Measurements from ENCODE around the gene MMAA.
"Not testable (repeated sequence)": the region's sequence is repeated elsewhere in the genome, so short reads cannot be mapped to it uniquely, and the experiment has no call there.

Gene MMAA

DNA sequence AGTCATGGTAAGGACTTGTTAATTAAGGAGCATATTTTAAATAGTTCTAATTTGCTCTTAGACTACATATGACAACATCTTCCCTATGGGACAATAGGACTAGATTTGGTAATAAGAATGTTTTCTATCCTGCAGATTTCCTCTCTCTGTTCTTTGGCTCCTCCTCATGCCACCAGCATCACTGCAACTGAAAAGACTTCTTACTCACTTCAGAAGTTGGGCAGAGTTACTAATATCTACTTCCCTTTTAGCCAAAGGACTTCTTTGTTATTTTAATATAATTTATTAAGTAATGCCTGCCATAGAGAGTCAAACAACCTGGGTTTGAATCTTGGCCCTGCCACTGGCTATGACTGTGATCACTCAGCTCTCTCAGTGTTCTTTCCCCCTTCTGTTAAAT, 16.4 kb downstream of the MMAA start:
- no peak for DNase-seq

DNA sequence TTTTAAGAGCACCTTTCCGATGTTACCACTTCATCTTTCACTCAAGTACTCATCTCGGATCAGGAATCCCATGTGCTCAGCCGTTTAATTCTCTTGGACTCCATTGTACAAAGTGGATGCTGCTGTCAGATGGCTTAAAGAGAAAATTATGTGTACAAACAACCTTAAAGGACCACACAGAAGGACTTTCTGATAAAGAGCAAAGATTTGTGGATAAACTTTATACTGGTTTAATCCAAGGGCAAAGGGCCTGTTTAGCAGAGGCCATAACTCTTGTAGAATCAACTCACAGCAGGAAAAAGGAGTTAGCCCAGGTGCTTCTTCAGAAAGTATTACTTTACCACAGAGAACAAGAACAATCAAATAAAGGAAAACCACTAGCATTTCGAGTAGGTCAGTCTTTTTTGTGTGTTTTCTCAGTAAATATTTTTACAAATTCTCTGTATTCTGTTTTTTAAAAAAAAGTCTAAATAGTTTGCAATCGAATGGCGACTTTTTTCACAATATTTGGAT, 20.1 kb downstream of the MMAA start:
- DNase-seq, result no peak

DNA sequence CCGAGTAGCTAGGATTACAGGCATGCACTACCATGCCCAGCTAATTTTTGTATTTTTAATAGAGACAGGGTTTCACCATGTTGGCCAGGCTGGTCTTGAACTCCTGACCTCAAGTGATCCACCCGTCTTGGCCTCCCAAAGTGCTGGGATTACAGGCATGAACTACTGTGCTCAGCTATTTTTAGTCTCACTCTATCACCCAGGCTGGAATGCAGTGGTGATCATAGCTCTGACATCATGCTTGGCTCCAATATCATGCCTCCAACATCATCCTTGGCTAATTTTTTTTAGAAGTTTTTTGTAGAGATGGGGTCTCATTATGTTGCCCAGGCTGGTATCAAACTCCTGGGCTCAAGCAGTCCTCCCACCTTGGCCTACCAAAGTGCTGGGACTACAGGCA, 21.1 kb downstream of the MMAA start:
- not testable (repeated sequence) for DNase-seq

DNA sequence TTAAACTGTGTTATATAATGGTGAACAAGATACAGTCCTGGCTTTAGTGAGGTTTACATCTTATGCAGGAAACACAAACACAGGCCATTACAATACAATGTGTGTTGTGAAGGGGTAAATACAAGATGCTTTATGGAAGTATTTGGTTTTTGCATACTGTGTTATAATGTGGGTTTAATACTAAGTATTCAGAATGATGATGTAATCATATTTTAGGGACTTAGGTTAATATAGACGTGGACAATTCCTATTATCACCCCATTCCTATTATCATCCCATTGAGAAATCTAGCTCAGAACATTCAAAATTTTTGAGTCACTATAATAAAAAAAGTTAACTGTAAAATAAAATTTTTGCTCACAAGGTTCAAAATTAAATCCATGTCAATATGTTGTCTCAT, 24.1 kb downstream of the MMAA start:
- no peak for DNase-seq

DNA sequence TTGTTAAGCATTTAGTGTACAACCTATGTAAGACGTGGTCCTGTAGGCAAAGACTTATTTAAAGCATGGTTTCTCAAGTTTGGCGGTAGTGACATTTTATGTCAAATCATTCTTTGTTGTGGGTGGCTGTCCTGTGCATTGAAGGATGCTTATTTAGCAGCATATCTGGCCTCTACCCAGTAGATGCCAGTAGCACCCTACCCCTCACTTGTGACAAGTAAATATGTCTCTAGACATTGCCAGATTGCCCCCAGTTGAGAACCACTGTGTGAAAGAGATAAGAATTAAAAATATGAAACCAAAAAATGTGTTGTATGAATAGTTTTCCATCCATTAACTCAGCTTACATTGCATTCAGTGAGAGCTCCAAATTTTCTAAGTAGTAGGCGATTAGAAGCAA, 25.5 kb downstream of the MMAA start:
- DNase-seq, result peak; percentile 48

DNA sequence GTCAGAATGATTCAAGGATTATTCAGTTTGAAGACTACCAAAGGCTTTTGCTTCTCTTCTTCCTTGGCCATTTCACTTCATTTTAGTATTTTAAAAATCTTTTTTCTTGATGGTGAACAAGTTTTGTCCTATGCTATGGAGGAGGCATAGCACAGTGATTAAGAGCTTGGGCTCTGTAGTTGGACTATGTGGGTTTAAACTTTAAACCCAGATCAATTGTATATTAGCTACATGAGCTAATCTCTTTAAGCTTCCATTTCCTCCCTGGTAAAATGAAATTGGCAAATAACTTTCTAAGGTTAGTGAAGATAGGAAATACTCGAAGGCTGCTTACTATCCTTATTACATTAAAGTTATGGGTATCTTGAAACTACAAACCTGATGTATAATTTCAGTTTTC, 37.0 kb downstream of the MMAA start:
- DNase-seq, result no peak

DNA sequence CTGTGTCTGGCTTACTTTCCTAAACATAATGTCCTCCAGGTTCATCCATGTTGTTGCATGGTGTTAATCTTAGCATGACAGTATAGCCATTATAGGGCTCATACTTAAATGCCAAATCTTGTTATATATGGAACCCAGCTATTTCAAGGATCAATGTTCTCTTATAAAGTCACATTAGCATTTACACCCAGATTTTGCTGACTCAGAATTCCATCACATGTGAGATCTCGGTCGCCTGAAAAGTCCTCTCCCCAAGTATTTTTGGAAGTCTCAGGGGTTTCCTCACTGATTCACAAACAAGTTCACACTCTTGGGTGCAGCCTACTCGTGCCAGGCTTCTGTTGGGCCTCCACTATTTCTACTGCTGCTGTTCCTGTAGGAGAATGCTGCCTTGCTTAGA, 40.9 kb downstream of the MMAA start:
- DNase-seq, result no peak

DNA sequence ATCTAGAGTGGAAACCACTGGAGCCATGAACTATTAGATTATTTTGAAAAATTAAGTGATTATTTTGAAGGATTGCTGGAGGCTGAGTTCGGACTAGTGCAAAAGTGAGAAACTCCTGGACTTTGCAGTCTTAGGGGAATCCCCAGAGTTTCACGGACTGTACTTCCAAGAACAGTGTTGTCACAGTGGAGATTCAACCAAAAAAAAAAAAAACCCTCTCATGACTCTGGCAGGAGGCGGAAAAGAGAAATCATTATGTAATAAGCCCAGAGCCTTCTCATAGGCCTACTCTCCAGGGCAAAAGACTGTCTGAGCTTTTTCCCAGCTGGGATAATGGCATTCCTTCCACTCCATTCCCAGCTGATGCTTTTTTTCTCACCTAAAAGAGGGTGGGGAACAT, 44.0 kb downstream of the MMAA start:
- DNase-seq, result no peak

DNA sequence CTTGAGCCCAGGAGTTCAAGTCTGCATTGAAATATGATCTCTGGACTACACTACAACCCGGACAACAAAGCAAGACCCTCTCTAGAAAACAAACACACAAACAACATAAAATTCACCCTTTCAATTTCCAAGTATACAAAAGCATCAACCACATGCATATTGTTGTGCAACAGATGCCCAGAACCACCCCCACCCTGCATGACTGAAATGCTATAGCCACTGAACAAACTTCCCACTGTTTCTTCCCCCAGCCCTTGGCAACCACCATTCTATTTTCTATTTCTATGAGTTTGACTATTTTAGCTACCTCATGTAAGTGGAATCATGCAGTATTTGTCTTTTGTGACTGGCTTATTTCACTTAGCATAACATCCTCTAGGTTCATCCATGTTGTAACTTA, 46.6 kb downstream of the MMAA start:
- DNase-seq, result no peak

DNA sequence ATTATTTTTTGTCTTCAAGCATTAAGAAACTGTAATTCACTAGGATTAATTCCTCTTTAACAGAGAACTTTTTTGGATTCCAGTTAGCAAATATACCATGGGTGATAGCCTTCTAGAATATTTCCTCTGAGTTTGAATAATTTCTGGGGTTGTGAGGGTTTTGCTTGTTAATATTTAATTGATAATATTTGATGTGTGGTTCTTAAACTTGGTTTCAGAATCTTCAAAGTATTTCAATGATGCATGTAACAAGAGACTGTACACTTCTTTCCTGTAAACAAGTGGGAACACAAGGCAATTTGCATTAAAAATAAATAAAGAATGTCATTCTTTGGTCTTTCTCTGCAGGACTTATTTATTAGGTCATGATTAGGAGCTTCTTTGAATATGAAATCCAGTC, 51.2 kb downstream of the MMAA start:
- DNase-seq, result no peak

DNA sequence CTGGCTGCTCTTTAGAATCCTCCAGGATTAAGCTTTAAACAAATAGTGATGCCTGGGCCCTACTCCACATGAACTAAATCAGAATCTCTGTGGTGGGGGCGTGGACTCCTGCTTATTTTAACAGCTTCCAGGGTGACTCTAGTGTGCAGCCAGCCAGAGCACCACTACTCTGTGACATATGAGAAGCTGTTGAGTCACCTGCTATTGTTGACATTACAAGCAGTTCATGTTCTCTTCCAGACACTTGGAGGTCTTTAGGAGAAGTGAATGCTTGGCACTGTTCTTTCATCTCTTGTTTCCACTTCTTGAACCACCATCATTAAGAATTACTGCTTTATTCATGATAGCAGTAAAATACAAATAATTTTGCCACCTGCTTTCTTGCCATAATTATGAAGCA, 60.3 kb downstream of the MMAA start:
- no peak for DNase-seq

DNA sequence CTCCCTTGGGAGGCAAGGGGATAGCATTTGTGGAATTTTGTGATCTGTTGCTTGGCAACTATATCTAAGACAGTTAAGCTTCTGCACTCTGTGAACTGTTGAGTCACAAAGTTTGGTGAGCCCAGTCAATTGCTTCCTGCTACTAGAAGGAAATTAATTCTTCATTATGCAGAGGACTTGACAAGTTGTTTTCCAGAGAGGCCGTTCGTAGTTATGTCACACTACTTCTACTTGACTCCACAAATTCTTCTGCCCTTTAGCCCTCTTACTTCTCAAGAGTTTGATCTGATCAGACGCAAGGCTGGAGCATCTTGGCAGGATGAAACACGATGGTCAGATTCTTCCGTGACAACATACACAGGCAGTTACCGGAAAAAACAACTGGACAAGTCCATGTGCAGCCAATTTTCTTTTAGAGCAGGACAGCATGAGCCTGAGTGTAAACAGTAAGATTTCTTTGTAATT, 60.8 kb downstream of the MMAA start, which contains the start of gene C4orf51:
TSS of gene C4orf51 (plus strand) at position 156 of the 465 bp plus-strand sequence. CDS start at position 214, 58 bp downstream.
- no peak for DNase-seq

DNA sequence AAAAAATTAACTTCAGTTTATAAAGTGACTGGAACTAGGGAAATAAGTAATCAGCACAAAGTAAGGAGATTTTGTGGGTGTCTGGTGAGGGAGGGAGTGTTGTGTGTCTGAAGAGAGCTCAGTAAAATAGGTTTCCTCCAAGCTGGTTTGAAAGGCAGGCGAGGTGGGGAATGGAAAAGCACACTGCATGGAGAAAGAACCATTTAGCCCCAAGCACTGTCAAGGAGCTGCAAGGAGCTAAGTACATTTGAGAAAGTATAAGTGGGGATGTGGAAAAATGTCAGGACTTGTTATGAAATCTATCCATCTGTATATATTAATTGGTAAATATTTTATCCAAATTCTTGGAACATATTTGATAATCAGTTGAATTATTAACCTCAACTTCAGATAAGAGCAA, 61.7 kb downstream of the MMAA start:
- DNase-seq, result no peak

DNA sequence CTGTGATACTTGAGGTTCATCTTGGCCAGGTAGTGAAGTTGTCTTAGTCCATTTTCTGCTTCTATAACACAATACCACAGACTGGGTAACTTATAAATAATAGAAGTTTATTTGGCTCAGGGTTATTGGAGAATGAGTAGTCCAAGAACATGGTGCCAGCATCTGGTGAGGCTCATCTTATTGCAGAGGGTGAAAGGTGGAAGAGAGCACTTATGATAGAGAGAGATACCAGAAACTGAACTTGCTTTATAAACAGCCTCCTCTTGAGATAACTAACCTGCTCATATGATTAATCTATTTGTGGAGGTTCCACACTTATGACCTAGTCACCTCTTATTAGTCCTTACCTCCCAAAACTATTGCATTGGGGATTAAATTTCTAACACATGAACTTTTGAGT, 62.3 kb downstream of the MMAA start:
- DNase-seq, result no peak

DNA sequence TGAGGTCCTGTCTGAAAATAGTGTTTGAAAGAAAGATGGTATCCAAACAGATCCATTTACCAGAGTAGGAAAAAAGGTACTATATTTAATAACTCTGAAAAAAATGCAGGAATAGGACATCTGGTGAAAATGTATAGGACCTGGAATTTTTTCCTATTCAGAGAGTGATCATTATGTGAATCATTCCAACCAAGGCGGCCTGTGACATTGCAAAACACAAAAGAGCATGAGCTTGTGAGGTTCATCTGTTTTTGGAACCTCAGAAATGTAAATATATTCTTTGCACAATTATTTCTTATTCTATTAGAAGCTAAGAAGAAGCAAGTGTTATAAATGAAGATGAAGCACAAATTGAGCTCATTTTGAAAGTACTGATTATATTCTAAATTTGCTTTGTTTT, 62.8 kb downstream of the MMAA start:
- DNase-seq, result no peak

DNA sequence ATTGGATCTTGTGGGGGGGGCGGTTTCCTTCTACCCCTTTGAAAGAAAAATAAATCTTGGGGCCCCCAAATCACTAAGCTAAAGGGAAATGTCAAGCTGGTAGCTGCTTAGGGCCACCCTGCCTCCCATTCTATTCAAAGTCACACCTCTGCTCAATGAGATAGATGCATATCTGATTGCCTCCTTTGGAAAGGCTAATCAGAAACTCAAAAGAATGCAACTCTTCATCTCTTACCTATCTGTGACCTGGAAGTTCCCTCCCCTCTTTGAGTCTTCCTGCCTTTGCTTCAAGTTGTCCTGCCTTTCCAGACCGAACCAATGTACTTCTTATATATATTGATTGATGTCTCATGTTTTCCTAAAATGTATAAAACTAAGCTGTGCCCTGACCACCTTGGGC, 67.8 kb downstream of the MMAA start:
- no peak for DNase-seq

DNA sequence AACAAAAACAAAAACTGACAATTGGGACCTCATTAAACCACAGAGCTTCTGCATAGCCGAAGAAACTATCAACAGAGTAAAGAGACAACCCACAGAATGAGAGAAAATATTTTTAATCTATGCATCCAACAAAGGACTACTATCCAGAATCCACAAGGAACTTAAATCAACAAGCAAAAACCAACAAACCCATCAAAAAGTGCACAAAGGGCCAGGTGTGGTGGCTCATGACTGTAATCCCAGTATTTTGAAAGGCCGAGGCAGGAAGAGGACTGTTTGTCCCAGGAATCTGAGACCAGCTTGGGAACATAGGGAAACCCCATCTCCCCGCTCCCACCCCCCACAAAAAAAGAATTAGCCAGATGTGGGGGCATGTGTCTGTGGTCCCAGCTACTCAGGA, 71.4 kb downstream of the MMAA start:
- DNase-seq, result no peak

DNA sequence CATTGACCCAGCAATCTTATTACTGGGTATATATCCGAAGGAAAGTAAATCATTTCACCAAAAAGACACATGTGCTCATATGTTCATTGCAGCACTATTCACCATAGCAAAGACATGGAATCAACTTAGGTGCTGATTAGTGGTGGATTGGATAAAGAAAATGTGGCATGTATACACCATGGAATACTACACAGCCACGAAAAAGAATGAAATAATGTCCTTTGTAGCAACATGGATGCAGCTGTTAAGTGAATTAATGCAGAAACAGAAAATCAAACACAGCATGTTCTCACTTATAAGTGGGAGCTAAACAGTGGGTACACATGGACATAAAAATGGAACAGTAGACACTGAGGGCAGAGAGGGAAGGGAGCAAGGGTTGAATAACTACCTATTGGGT, 72.2 kb downstream of the MMAA start:
- DNase-seq, result not testable (repeated sequence)

DNA sequence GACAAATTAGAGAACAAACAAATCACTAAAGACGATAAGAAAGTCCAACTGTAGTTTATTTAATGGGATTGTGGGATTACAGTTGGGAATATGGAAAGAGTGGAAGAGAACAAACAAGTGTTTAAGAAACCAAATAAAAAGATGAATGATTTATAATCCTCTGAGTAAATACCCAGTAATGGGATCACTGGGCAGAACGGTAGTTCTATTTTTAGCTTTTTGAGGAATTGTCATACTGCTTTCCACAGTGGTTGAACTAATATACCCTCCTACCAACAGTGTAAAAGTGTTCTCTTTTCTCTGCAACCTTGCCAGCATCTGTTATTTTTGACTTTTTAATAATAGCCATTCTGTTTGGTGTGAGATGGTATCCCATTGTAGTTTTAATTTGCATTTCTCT, 75.7 kb downstream of the MMAA start:
- no peak for DNase-seq

DNA sequence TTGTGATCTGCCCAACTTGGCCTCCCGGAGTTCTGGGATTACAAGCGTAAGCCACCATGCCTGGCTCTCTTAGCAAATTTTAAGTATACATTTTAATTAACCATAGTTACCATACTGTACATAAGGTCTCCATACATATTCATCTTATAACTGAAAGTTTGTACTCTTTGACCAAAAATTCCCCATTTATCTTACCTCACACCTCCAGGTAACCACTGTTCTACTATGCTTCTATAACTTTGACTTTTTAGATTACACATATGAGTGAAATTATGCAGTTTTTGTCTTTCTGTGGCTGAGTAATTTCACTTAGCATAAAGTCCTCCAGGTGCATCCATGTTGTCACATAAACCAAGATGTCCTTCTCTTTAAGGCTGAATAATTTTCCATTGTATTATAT, 78.1 kb downstream of the MMAA start:
- no peak for DNase-seq

DNA sequence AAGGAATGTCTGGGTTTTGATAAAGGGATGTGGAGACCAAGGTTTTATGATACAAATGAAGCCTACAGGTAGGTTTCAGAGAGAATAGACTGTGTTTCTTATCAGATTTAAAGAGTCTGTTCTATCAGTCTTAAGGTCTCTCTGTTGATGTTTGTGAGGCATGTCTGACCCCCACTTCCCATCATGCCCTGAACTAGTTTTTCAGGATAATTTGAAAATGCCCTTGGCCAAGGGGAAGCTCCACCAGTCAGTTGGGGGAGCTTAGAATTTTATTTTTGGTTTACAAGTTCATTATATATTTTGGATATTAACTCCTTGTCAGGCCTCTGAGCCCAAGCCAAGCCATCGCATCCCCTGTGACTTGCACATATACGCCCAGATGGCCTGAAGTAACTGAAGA, 79.3 kb downstream of the MMAA start:
- DNase-seq, result no peak

DNA sequence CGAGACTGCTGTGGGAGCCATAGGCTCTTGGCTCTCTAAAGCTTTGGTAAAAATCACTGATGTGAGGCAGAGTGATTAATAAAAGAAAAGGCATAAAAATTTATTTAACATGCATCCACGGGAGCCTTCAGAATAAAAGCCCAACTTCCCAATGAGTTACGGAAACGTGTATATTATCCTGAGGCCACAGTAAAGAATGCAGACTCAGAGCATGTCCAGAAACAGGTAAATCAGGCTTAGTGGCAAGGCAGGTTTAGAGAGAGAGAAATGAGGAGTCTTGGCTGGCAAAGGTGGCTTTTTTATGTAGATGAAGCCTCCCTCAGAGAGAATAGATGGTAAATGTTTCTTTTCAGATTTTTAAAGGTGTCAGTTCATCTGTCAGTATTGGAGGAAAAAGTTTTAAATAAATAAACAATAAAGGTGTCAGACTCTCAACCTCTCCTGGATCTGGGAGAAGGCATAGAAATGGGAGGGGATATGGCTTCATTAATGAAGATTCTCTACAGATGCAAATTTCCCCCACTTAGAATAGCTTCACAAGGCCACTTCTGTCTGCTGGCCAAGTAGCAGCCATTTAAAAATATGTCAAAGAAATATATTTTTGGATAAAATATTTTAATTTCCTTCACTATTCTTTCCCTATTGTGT, 84.8 kb downstream of the MMAA start:
- no peak for DNase-seq

DNA sequence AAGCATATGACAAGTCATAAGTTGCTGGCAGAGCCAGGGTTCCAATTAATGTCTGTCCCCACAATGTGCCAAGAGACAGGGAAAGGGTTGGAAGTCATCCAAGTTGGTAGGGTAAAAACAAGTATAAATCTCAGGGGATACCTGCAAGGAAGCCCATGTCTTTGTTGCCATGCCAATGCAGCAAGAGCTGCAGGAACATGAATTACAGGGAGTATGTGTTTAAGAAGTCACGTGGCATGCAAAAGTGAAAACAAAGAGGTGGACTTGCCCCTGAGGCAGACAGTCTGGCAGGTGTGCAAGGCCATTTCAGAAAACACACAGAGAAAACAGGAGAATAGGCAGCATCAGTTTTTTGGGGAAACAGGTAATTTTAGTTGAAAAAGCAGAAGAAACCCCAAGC, 90.2 kb downstream of the MMAA start:
- no peak for DNase-seq

Data from hematopoietic multipotent progenitor cell treated with erythropoietin and hydrocortisone succinate and interleukin-3 and kit ligand, for 8 days (in vitro differentiated cells).